ENCODE results near the gene ACKR3.

Gene ACKR3

GRCh38 chr2:236610991-236611821, 41.6 kb downstream of the ACKR3 start:
- TF ChIP-seq GATA3 (IDR thresholded peaks at IDR 0.05; ENCODE audit: low read depth, low read length): no peak
- TF ChIP-seq GATA2 (IDR thresholded peaks at IDR 0.05; ENCODE audit: low read depth, low read length): no peak

- TF ChIP-seq GATA2 (IDR thresholded peaks at IDR 0.05; ENCODE audit: low read depth, low read length): no peak
- no peak for TF ChIP-seq GATA3 (IDR thresholded peaks at IDR 0.05; ENCODE audit: low read depth, low read length)
These were observed 43.1 kb downstream of the ACKR3 start for GRCh38 chr2:236612737-236613136.

DNA sequence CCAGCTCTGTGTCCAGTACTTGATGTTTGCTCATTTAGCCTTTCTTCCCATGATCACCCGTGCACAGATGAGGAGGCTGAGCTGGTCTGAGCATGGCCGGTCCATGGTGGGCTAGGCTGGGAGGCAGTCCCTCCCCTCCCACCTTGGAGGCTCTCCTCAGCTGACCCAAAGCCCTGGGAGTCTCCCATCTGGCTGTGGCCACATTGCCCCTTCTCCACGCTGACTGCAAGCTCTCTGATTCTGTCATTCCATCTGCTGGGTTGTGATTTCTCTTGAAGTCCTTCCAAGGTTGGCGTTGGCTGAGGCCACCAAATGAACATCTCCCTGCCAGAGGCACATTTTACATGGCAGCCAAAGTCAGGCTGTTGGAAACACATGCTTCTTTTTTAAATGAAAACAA, 44.0 kb downstream of the ACKR3 start:
- TF ChIP-seq GATA2 (IDR thresholded peaks at IDR 0.05; ENCODE audit: low read depth, low read length) (no peak), GATA3 (IDR thresholded peaks at IDR 0.05; ENCODE audit: low read depth, low read length) (no peak)

DNA sequence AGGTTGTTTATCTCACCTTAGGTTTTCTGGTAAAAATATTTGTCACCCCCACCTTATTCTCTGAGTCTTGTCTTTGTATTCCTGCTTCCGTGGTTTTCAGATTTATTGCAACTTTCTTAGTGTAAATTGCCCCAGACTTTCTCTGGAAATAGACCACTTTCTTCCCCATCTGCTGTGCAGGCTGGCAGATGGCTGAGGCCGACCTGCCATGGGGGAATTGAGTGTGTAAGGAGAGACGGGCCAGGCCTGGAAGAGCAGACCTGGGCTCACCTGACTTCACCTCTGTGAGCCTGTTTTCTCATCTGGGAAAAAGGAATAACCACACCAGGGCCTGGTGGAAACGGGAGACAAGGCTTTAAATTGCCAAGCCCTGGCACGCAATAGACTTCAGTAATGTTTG, 44.9 kb downstream of the ACKR3 start:
- TF ChIP-seq GATA3 (IDR thresholded peaks at IDR 0.05; ENCODE audit: low read depth, low read length) (no peak), GATA2 (IDR thresholded peaks at IDR 0.05; ENCODE audit: low read depth, low read length) (no peak)

- TF ChIP-seq GATA2 (IDR thresholded peaks at IDR 0.05; ENCODE audit: low read depth, low read length): no peak
- no peak for TF ChIP-seq GATA3 (IDR thresholded peaks at IDR 0.05; ENCODE audit: low read depth, low read length)
These were observed 46.4 kb downstream of the ACKR3 start for GRCh38 chr2:236616031-236616430.

GRCh38 chr2:236616624-236617023, 47.0 kb downstream of the ACKR3 start:
- TF ChIP-seq GATA2 (IDR thresholded peaks at IDR 0.05; ENCODE audit: low read depth, low read length): no peak
- TF ChIP-seq GATA3 (IDR thresholded peaks at IDR 0.05; ENCODE audit: low read depth, low read length): no peak

GRCh38 chr2:236617221-236617737, 47.7 kb downstream of the ACKR3 start:
- TF ChIP-seq GATA3 (IDR thresholded peaks at IDR 0.05; ENCODE audit: low read depth, low read length): no peak
- TF ChIP-seq GATA2 (IDR thresholded peaks at IDR 0.05; ENCODE audit: low read depth, low read length): no peak

- TF ChIP-seq GATA3 (IDR thresholded peaks at IDR 0.05; ENCODE audit: low read depth, low read length) (no peak), GATA2 (IDR thresholded peaks at IDR 0.05; ENCODE audit: low read depth, low read length) (no peak)
These were observed 48.2 kb downstream of the ACKR3 start for GRCh38 chr2:236617796-236618195.

GRCh38 chr2:236618370-236618769, 48.7 kb downstream of the ACKR3 start:
- no peak for TF ChIP-seq GATA2 (IDR thresholded peaks at IDR 0.05; ENCODE audit: low read depth, low read length)
- no peak for TF ChIP-seq GATA3 (IDR thresholded peaks at IDR 0.05; ENCODE audit: low read depth, low read length)

- no peak for TF ChIP-seq GATA2 (IDR thresholded peaks at IDR 0.05; ENCODE audit: low read depth, low read length)
- TF ChIP-seq GATA3 (IDR thresholded peaks at IDR 0.05; ENCODE audit: low read depth, low read length): no peak
These were observed 50.4 kb downstream of the ACKR3 start for GRCh38 chr2:236619910-236620612.

DNA sequence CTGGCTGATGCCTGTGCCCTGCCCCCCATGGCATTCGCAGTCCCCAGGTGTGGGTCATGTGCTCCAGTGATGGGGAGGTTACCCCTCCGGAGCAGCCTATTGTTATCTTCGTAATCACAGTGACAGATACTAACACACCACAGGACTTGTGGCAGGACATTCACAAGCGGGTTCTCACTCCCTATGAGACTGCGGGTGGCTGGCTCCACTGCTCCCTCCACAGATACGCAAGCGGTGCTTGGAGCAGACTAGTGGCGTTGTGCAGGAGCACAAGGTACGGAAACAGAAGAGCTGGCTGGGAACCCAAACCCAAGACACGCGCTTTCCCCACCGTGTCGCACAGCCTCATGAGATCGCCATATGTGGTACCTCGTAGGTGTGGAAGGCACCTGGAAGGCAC, 52.2 kb downstream of the ACKR3 start:
- no peak for TF ChIP-seq GATA2 (IDR thresholded peaks at IDR 0.05; ENCODE audit: low read depth, low read length)
- TF ChIP-seq GATA3 (IDR thresholded peaks at IDR 0.05; ENCODE audit: low read depth, low read length): no peak

GRCh38 chr2:236622201-236622600, 52.6 kb downstream of the ACKR3 start:
- TF ChIP-seq GATA3 (IDR thresholded peaks at IDR 0.05; ENCODE audit: low read depth, low read length) (no peak), GATA2 (IDR thresholded peaks at IDR 0.05; ENCODE audit: low read depth, low read length) (no peak)

- no peak for TF ChIP-seq GATA2 (IDR thresholded peaks at IDR 0.05; ENCODE audit: low read depth, low read length)
- TF ChIP-seq GATA3 (IDR thresholded peaks at IDR 0.05; ENCODE audit: low read depth, low read length): no peak
These were observed 53.0 kb downstream of the ACKR3 start for GRCh38 chr2:236622660-236623059.

- TF ChIP-seq GATA3 (IDR thresholded peaks at IDR 0.05; ENCODE audit: low read depth, low read length) (no peak), GATA2 (IDR thresholded peaks at IDR 0.05; ENCODE audit: low read depth, low read length) (no peak)
These were observed 54.2 kb downstream of the ACKR3 start for GRCh38 chr2:236623816-236624215.
